Measurements from ENCODE around the gene ZFP36.
A peak's percentile ranks its signal among the peaks of the same experiment; 100 is the strongest.

ZFP36 gene

GRCh38 chr19:39386557-39386956 is 20.1 kb upstream of the ZFP36 start:
- H2AFZ ChIP-seq (ENCODE audit: low read length): no peak overlapping the region
- H3K27me3 ChIP-seq (replicated peaks; ENCODE audit: insufficient read depth, low read length): no peaks in the 10 kb centered on the region
- H3K4me2 ChIP-seq (ENCODE audit: low read depth, low read length): no peak overlapping the region
- H4K20me1 ChIP-seq (ENCODE audit: insufficient read depth, low read length): no peaks in the 10 kb centered on the region
- H3F3A ChIP-seq (ENCODE audit: insufficient read depth, low read length): peaks cover 3% of the 10 kb centered on the region; the same call in 1 of the 2 replicates
- no peak overlapping the region for H3K27ac ChIP-seq (ENCODE audit: low read length)
- H3K79me2 ChIP-seq (ENCODE audit: low read length): peaks cover 22% of the 10 kb centered on the region
- no peak overlapping the region for H3K4me3 ChIP-seq (ENCODE audit: low read length)
- H3K36me3 ChIP-seq (replicated peaks; ENCODE audit: insufficient read depth, low read length): no peaks in the 10 kb centered on the region
- H3K9me2 ChIP-seq (replicated peaks; ENCODE audit: insufficient read depth, low read length): no peaks in the 10 kb centered on the region
- TF ChIP-seq EZH2 (optimal IDR thresholded peaks at IDR 0.05; ENCODE audit: low read depth, low read length): no peak
- no peak for TF ChIP-seq EZH2phosphoT487 (IDR thresholded peaks at IDR 0.05; ENCODE audit: low read length)
- TF ChIP-seq CTCF (IDR thresholded peaks at IDR 0.05; ENCODE audit: low read length): no peak
- no peak overlapping the region for H3K9ac ChIP-seq (ENCODE audit: low read length)
- H3K4me1 ChIP-seq (ENCODE audit: low read length): peaks cover 7% of the 10 kb centered on the region
- H3K9me3 ChIP-seq (replicated peaks; ENCODE audit: insufficient read depth, low read length): no peaks in the 10 kb centered on the region
- DNase-seq: no peak

- no peak overlapping the region for H2AFZ ChIP-seq (ENCODE audit: low read length)
- H3K4me2 ChIP-seq (ENCODE audit: low read depth, low read length): no peak overlapping the region
- no peaks in the 10 kb centered on the region for H3K36me3 ChIP-seq (replicated peaks; ENCODE audit: insufficient read depth, low read length)
Measured at GRCh38 chr19:39388657-39389056, 18.0 kb upstream of the ZFP36 start.

GRCh38 chr19:39389631-39390414 is 16.8 kb upstream of the ZFP36 start:
- no peak for DNase-seq
- peak overlapping the region; percentile 96; the same call in 1 of the 2 replicates for H3K27ac ChIP-seq (ENCODE audit: low read length)

More at GRCh38 chr19:39388657-39389056, 18.0 kb upstream of the ZFP36 start:
- H3K79me2 ChIP-seq (ENCODE audit: low read length): peaks cover 40% of the 10 kb centered on the region
- H3K4me3 ChIP-seq (ENCODE audit: low read length): no peak overlapping the region
- no peak for DNase-seq
- H3K4me1 ChIP-seq (ENCODE audit: low read length): peaks cover 11% of the 10 kb centered on the region
- H3K27me3 ChIP-seq (replicated peaks; ENCODE audit: insufficient read depth, low read length): no peaks in the 10 kb centered on the region
- H3K9ac ChIP-seq (ENCODE audit: low read length): no peak overlapping the region
- no peak for TF ChIP-seq CTCF (IDR thresholded peaks at IDR 0.05; ENCODE audit: low read length)
- H4K20me1 ChIP-seq (ENCODE audit: insufficient read depth, low read length): no peaks in the 10 kb centered on the region
- H3K9me3 ChIP-seq (replicated peaks; ENCODE audit: insufficient read depth, low read length): no peaks in the 10 kb centered on the region
- no peaks in the 10 kb centered on the region for H3K9me2 ChIP-seq (replicated peaks; ENCODE audit: insufficient read depth, low read length)
- peaks cover 7% of the 10 kb centered on the region; the same call in 1 of the 2 replicates for H3F3A ChIP-seq (ENCODE audit: insufficient read depth, low read length)
- H3K27ac ChIP-seq (ENCODE audit: low read length): no peak overlapping the region

More at GRCh38 chr19:39389631-39390414, 16.8 kb upstream of the ZFP36 start:
- peak overlapping the region; percentile 100 for H3K9ac ChIP-seq (ENCODE audit: low read length)
- H3K36me3 ChIP-seq (replicated peaks; ENCODE audit: insufficient read depth, low read length): no peaks in the 10 kb centered on the region
- peak overlapping the region; percentile 100 for H3K4me3 ChIP-seq (ENCODE audit: low read length)
- H4K20me1 ChIP-seq (ENCODE audit: insufficient read depth, low read length): no peaks in the 10 kb centered on the region
- no peaks in the 10 kb centered on the region for H3K9me2 ChIP-seq (replicated peaks; ENCODE audit: insufficient read depth, low read length)
- H3K27me3 ChIP-seq (replicated peaks; ENCODE audit: insufficient read depth, low read length): no peaks in the 10 kb centered on the region
- H3K4me2 ChIP-seq (ENCODE audit: low read depth, low read length): peak overlapping the region; percentile 80
- no peak for TF ChIP-seq CTCF (IDR thresholded peaks at IDR 0.05; ENCODE audit: low read length)
- TF ChIP-seq EZH2phosphoT487 (IDR thresholded peaks at IDR 0.05; ENCODE audit: low read length): no peak
- TF ChIP-seq EZH2 (optimal IDR thresholded peaks at IDR 0.05; ENCODE audit: low read depth, low read length): no peak
- peaks cover 44% of the 10 kb centered on the region for H3K79me2 ChIP-seq (ENCODE audit: low read length)
- peaks cover 7% of the 10 kb centered on the region; the same call in 1 of the 2 replicates for H3F3A ChIP-seq (ENCODE audit: insufficient read depth, low read length)
- no peaks in the 10 kb centered on the region for H3K9me3 ChIP-seq (replicated peaks; ENCODE audit: insufficient read depth, low read length)
- peaks cover 11% of the 10 kb centered on the region for H3K4me1 ChIP-seq (ENCODE audit: low read length)
- no peak overlapping the region for H2AFZ ChIP-seq (ENCODE audit: low read length)
